ENCODE data around the gene SASH3.

GRCh38 chrX:129787336-129788055 is 7.7 kb downstream of the SASH3 start:
- TF ChIP-seq CTCF (conservative IDR thresholded peaks at IDR 0.05; ENCODE audit: low read depth, low read length) (no peak), EZH2 (IDR thresholded peaks at IDR 0.05; ENCODE audit: borderline replicate concordance, low read depth, low read length, poor library complexity, severe bottlenecking) (no peak)
